HL-60 (cell line): ENCODE data around the gene IFNAR2.
"Not testable (repeated sequence)": the region's sequence is repeated elsewhere in the genome, so short reads cannot be mapped to it uniquely, and the experiment has no call there.

Experiments
- DNase-seq, 2 experiments: peaks; one replicate each; pipeline ENCODE4 v3.0.0-alpha.2; 2010 to 2020; ENCODE audit warnings: low read depth in 1 of 2, low spot score in 1 of 2
- H3K27ac ChIP-seq: fragments of 250-450 bp; sonication (Bioruptor Pico); replicated peaks from 2 replicates; pipeline ENCODE4 v1.5.1; 2020; ENCODE audit warnings: mild to moderate bottlenecking, moderate library complexity
- H3K27me3 ChIP-seq: fragments of 250-450 bp; sonication (Bioruptor Pico); 2 replicates; pipeline ENCODE4 v1.5.1; 2021; ENCODE audit warnings: mild to moderate bottlenecking, moderate library complexity; ENCODE audit not compliant: insufficient read depth, poor library complexity, severe bottlenecking
- H3K4me3 ChIP-seq: replicated peaks from 2 replicates; pipeline ENCODE4 v1.5.1; 2011; ENCODE audit warnings: mild to moderate bottlenecking, control low read depth, low read length; ENCODE audit not compliant: insufficient read depth
- CTCF ChIP-seq: IDR thresholded peaks from one replicate; pipeline ENCODE4 v1.5.1; 2011; ENCODE audit warnings: low read length, control low read depth, inconsistent platforms; ENCODE audit not compliant: insufficient read depth
- GABPA ChIP-seq: IDR thresholded peaks from 2 replicates; pipeline ENCODE4 v1.6.1; 2012; ENCODE audit warnings: low read depth
- POLR2AphosphoS5 ChIP-seq: IDR thresholded peaks from 2 replicates; pipeline ENCODE4 v1.6.1; 2012; ENCODE audit warnings: low read depth
- REST ChIP-seq: IDR thresholded peaks from 2 replicates; pipeline ENCODE4 v1.6.1; 2012; ENCODE audit warnings: low read depth; ENCODE audit not compliant: insufficient replicate concordance
- SPI1 ChIP-seq: IDR thresholded peaks from 2 replicates; pipeline ENCODE4 v1.6.1; 2012; ENCODE audit warnings: low read depth, mild to moderate bottlenecking, borderline replicate concordance

Gene IFNAR2

GRCh38 chr21:33219300-33219699 lies 10.4 kb upstream of the IFNAR2 start:
- TF ChIP-seq GABPA (no peak), SPI1 (no peak), POLR2AphosphoS5 (no peak), REST (no peak), CTCF (no peak)
- DNase-seq, result no peak
- Histone ChIP-seq H3K4me3 (no peak overlapping the region), H3K27me3 (no peaks in the 10 kb centered on the region), H3K27ac (no peak overlapping the region)

GRCh38 chr21:33219954-33220353 lies 9.8 kb upstream of the IFNAR2 start:
- H3K27me3 ChIP-seq, result no peaks in the 10 kb centered on the region
- TF ChIP-seq CTCF, result no peak
- no peak for TF ChIP-seq POLR2AphosphoS5
- no peak for TF ChIP-seq REST
- no peak for TF ChIP-seq SPI1
- no peak for TF ChIP-seq GABPA
- no peak overlapping the region for H3K27ac ChIP-seq
- no peak overlapping the region for H3K4me3 ChIP-seq
- DNase-seq, result no peak

GRCh38 chr21:33225376-33225775 lies 4.4 kb upstream of the IFNAR2 start:
- H3K27me3 ChIP-seq, H3K4me3 ChIP-seq, DNase-seq, H3K27ac ChIP-seq: not testable (repeated sequence)

GRCh38 chr21:33228455-33228854 lies 1.3 kb upstream of the IFNAR2 start:
- no peak for TF ChIP-seq SPI1
- TF ChIP-seq CTCF, result no peak
- TF ChIP-seq POLR2AphosphoS5, result no peak
- TF ChIP-seq GABPA, result no peak
- no peak for TF ChIP-seq REST
- Histone ChIP-seq H3K27me3 (no peaks in the 10 kb centered on the region), H3K4me3 (no peak overlapping the region), H3K27ac (no peak overlapping the region)
- DNase-seq, result no peak
